GM21381 (cell line): ENCODE results near the gene GATAD2B.

Experiments used
- ATAC-seq: cut with Tn5 transposase; IDR thresholded peaks from one replicate; pipeline ENCODE4 v1.9.1; 2021; ENCODE audit warnings: mild to moderate bottlenecking, moderate library complexity; ENCODE audit not compliant: unreplicated experiment

The GATAD2B gene

GRCh38 chr1:153799566-153800465 lies 123.0 kb downstream of the GATAD2B start:
- no peak for ATAC-seq

- no peak for ATAC-seq
These were observed 123.8 kb downstream of the GATAD2B start for GRCh38 chr1:153799016-153799415.

GRCh38 chr1:153798468-153798780 lies 124.3 kb downstream of the GATAD2B start:
- no peak for ATAC-seq

- ATAC-seq = peak; percentile 62
These were observed 125.7 kb downstream of the GATAD2B start for GRCh38 chr1:153796786-153797659.

DNA sequence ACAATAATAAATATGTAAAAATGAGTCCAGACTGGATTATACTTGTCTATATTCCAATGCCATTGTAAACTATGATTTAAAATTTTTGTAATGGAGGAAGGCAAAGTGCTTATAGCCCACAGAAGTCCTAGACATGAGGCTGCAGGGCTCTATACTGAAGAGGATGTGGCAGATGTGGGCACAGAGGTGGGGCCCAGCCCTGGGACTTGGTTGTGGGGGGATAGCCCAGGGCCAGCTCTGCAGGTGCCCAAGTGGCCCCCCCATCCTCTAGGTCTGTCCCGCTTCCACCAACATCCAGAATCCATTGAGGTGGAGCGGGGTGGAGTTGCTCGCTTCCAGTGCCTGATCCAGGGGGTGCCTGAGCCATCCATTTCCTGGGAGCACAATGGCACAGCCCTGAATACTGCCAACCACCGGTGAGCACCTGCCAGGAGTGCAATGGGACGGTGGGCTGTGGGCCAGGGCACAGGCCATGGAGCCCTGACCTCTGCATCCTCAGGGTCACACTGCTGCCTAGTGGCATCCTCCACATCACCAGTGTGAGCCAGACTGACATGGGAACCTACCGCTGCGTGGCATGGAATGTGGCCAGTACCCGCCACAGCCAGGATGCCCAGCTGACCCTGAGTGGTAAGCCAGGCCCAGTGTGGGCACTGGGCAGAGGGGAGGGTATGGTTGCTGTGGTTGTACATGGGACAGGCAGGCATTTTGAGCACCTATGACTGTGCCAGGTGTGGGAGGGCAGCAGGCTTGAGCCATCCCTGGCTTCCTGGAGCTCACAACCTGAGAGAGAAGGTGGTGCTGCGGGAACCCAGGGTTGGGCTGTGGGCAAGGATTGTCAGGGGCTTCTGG lies 126.6 kb downstream of the GATAD2B start:
- ATAC-seq = no peak

GRCh38 chr1:153795330-153795837 lies 127.4 kb downstream of the GATAD2B start:
- no peak for ATAC-seq

- ATAC-seq = no peak
These were observed 128.0 kb downstream of the GATAD2B start for GRCh38 chr1:153794624-153795329.

GRCh38 chr1:153793973-153794615 lies 128.7 kb downstream of the GATAD2B start:
- no peak for ATAC-seq

GRCh38 chr1:153793261-153793972 lies 129.4 kb downstream of the GATAD2B start:
- ATAC-seq = no peak

GRCh38 chr1:153792631-153793041 lies 130.1 kb downstream of the GATAD2B start:
- ATAC-seq = no peak

- ATAC-seq = no peak
These were observed 131.0 kb downstream of the GATAD2B start for GRCh38 chr1:153791648-153792253.

DNA sequence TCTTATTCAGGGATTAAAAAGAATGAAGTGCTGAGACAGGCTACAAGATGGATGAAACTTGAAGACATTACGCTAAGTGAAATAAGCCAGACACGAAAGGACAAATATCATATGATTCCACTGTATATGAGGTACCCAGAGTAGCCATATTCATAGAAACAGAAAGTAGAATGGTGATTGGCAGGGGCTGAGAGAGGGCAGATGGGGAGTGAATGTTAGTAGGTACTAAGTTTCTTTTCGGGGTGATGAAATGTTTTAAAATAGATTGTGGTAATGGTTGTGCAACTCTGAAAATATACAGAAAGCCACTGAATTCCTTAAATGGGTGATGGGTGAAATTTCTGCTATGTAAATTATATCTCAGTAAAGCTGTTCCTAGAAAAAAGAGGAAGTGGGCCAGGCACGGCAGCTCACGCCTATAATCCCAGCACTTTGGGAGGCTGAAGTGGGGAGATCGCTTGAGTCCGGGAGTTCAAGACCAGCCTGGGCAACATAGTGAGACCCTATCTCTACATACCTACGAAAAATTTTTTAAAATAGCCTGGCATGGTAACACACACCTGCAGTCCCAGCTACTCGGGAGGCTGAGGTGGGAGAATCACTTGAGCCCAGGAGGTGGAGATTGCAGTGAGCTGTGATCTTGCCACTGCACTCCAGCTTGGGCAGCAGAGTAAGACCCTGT lies 131.7 kb downstream of the GATAD2B start:
- ATAC-seq = peak; percentile 85

DNA sequence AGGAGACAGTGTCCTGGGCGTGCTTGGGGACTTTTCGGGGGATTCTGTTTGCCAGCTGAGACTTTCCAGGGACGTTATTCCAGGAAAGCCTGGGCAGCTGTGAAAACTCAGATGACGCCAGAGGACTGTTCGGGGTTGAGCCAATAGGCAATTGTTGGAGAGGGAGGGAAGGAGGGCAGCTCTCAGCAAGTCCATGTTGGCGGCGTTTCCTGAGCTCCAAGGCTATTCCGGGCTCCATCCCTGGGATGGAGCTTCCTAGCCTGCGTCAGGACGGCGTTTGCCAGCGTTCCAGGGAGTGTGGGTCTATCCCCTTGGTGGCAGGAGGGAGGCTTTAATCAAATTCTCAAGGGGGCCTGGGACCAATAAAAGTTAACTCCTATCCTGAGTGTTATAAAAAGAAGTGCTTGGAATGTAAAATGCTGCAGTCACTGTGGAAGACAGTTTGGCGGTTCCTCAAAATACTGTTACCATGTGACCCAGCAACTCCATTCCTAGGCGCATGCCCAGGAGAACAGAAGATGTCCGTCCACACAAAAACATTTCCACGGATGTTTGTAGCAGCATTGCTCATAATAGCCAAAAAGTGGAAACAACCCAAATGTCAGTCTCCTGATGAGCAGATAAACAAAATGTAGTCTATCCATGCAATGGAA lies 132.3 kb downstream of the GATAD2B start:
- ATAC-seq = no peak

DNA sequence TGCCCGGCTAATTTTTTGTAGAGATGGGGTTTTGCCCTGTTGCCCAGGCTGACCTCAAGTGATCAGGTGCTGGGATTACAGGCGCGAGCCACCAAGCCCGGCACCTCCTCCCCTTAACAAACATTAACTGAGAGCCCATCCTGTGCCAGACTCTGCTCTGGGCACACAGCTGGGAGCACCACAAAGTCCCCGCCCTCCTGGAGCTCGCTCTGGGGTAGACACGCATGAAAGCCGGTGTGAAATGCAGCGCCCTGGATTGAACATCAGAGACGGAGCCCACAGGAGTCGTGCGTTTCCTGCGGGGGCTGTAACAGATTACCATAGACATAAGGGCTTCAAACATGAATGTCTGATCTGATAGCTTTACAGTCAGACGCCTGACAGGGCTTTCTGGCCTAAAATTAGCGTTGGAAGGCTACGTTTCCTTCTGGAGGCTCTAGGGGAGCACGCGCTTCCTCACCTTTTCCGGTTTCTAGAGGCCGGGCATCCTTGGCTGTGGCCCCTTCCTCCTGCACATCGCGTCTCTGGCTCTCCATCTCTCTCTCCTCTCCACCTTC lies 133.2 kb downstream of the GATAD2B start:
- no peak for ATAC-seq

- ATAC-seq = no peak
These were observed 136.6 kb downstream of the GATAD2B start for GRCh38 chr1:153786038-153786790.
